ENCODE results near the gene XIRP2. TPM values are rescaled to one million over a fixed set of nuclear protein-coding genes. Genes with fewer than 3 reads are reported as not detected.

The XIRP2 gene
- total and polyA plus RNA-seq, 7 experiments from 2014 or later: not detected

- no peak for ATAC-seq
- Histone ChIP-seq H3K27me3 (ENCODE audit: control insufficient read depth in 2 of 2, insufficient read depth in 2 of 2, low read length in 2 of 2) (no peaks in the 10 kb centered on the region), H3K4me3 (ENCODE audit: low read length) (no peak overlapping the region), H3K27ac (ENCODE audit: low read depth, low read length) (no peak overlapping the region), H3K36me3 (ENCODE audit: control insufficient read depth in 2 of 3, insufficient read depth in 3 of 3, low read length in 3 of 3) (no peaks in the 10 kb centered on the region), H3K9me3 (ENCODE audit: control insufficient read depth in 2 of 3, low read length in 3 of 3) (no peaks in the 10 kb centered on the region), H3K4me1 (ENCODE audit: control insufficient read depth in 2 of 2, insufficient read depth in 2 of 2, low read length in 2 of 2) (no peaks in the 10 kb centered on the region)
- DNase-seq: no peak
- no peak overlapping the region for H3K27ac Mint-ChIP-seq
- no peak overlapping the region for H3K4me3 Mint-ChIP-seq
- ChIA-PET POLR2A (no interaction called here), CTCF (no interaction called here)
- H3K36me3 Mint-ChIP-seq: peaks cover 0 to 7% (median 0%) of the 10 kb centered on the region in 5 donors
- H3K9me3 Mint-ChIP-seq: peaks cover 0 to 33% (median 7%) of the 10 kb centered on the region in 11 donors
- intact Hi-C loops (cut with micrococcal nuclease): no loop called here
- no peaks in the 10 kb centered on the region for H3K27me3 Mint-ChIP-seq
- no peaks in the 10 kb centered on the region for H3K4me1 Mint-ChIP-seq
Observed at GRCh38 chr2:166984797-166985196, 96.5 kb downstream of the XIRP2 start.

- Mint-ChIP-seq H3K36me3 (no peaks in the 10 kb centered on the region), H3K27me3 (no peaks in the 10 kb centered on the region), H3K9me3 (peaks cover 0 to 5% (median 0%) of the 10 kb centered on the region in 11 donors), H3K27ac (no peak overlapping the region), H3K4me3 (no peak overlapping the region), H3K4me1 (no peaks in the 10 kb centered on the region)
- no peak overlapping the region for H3K4me3 ChIP-seq (ENCODE audit: low read length)
- ChIA-PET CTCF (no interaction called here), POLR2A (no interaction called here)
- H3K9me3 ChIP-seq (ENCODE audit: control insufficient read depth in 2 of 3, low read length in 3 of 3): no peaks in the 10 kb centered on the region
- ATAC-seq (no peak), DNase-seq (no peak)
- intact Hi-C loops (cut with micrococcal nuclease): no loop called here
- H3K27ac ChIP-seq (ENCODE audit: low read depth, low read length): no peak overlapping the region
- H3K36me3 ChIP-seq (ENCODE audit: control insufficient read depth in 2 of 3, insufficient read depth in 3 of 3, low read length in 3 of 3): no peaks in the 10 kb centered on the region
- no peaks in the 10 kb centered on the region for H3K4me1 ChIP-seq (ENCODE audit: control insufficient read depth in 2 of 2, insufficient read depth in 2 of 2, low read length in 2 of 2)
- H3K27me3 ChIP-seq (ENCODE audit: control insufficient read depth in 2 of 2, insufficient read depth in 2 of 2, low read length in 2 of 2): no peaks in the 10 kb centered on the region
Observed at GRCh38 chr2:166994588-166995336, 106.5 kb downstream of the XIRP2 start.

- CTCF ChIA-PET: no interaction called here
- intact Hi-C loops (cut with micrococcal nuclease): no loop called here
- Mint-ChIP-seq H3K27me3 (no peaks in the 10 kb centered on the region), H3K4me3 (no peak overlapping the region), H3K36me3 (no peaks in the 10 kb centered on the region), H3K27ac (no peak overlapping the region), H3K4me1 (no peaks in the 10 kb centered on the region), H3K9me3 (peaks cover 0 to 5% (median 0%) of the 10 kb centered on the region in 11 donors)
- Histone ChIP-seq H3K4me3 (ENCODE audit: low read length) (no peak overlapping the region), H3K9me3 (ENCODE audit: control insufficient read depth in 2 of 3, low read length in 3 of 3) (no peaks in the 10 kb centered on the region), H3K27me3 (ENCODE audit: control insufficient read depth in 2 of 2, insufficient read depth in 2 of 2, low read length in 2 of 2) (no peaks in the 10 kb centered on the region), H3K36me3 (ENCODE audit: control insufficient read depth in 2 of 3, insufficient read depth in 3 of 3, low read length in 3 of 3) (no peaks in the 10 kb centered on the region), H3K4me1 (ENCODE audit: control insufficient read depth in 2 of 2, insufficient read depth in 2 of 2, low read length in 2 of 2) (no peaks in the 10 kb centered on the region), H3K27ac (ENCODE audit: low read depth, low read length) (no peak overlapping the region)
- POLR2A ChIA-PET: no interaction called here
- DNase-seq (no peak), ATAC-seq (no peak)
Observed at GRCh38 chr2:166996465-166996864, 108.2 kb downstream of the XIRP2 start.

GRCh38 chr2:167001165-167001564, 112.9 kb downstream of the XIRP2 start:
- Mint-ChIP-seq H3K9me3 (peaks cover 0 to 5% (median 0%) of the 10 kb centered on the region in 11 donors), H3K36me3 (no peaks in the 10 kb centered on the region), H3K4me3 (no peak overlapping the region), H3K27ac (no peak overlapping the region), H3K4me1 (no peaks in the 10 kb centered on the region), H3K27me3 (no peaks in the 10 kb centered on the region)
- DNase-seq (no peak), ATAC-seq (no peak)
- ChIA-PET POLR2A (no interaction called here), CTCF (no interaction called here)
- Histone ChIP-seq H3K36me3 (ENCODE audit: control insufficient read depth in 2 of 3, insufficient read depth in 3 of 3, low read length in 3 of 3) (no peaks in the 10 kb centered on the region), H3K4me1 (ENCODE audit: control insufficient read depth in 2 of 2, insufficient read depth in 2 of 2, low read length in 2 of 2) (no peaks in the 10 kb centered on the region), H3K27ac (ENCODE audit: low read depth, low read length) (no peak overlapping the region), H3K9me3 (ENCODE audit: control insufficient read depth in 2 of 3, low read length in 3 of 3) (no peaks in the 10 kb centered on the region), H3K4me3 (ENCODE audit: low read length) (no peak overlapping the region), H3K27me3 (ENCODE audit: control insufficient read depth in 2 of 2, insufficient read depth in 2 of 2, low read length in 2 of 2) (no peaks in the 10 kb centered on the region)
- intact Hi-C loops (cut with micrococcal nuclease): no loop called here

GRCh38 chr2:167005096-167005495, 116.8 kb downstream of the XIRP2 start:
- Histone ChIP-seq H3K27ac (ENCODE audit: low read depth, low read length) (no peak overlapping the region), H3K4me1 (ENCODE audit: control insufficient read depth in 2 of 2, insufficient read depth in 2 of 2, low read length in 2 of 2) (no peaks in the 10 kb centered on the region), H3K27me3 (ENCODE audit: control insufficient read depth in 2 of 2, insufficient read depth in 2 of 2, low read length in 2 of 2) (no peaks in the 10 kb centered on the region), H3K4me3 (ENCODE audit: low read length) (no peak overlapping the region), H3K9me3 (ENCODE audit: control insufficient read depth in 2 of 3, low read length in 3 of 3) (no peaks in the 10 kb centered on the region), H3K36me3 (ENCODE audit: control insufficient read depth in 2 of 3, insufficient read depth in 3 of 3, low read length in 3 of 3) (no peaks in the 10 kb centered on the region)
- H3K4me1 Mint-ChIP-seq: no peaks in the 10 kb centered on the region
- ChIA-PET CTCF (no interaction called here), POLR2A (no interaction called here)
- H3K4me3 Mint-ChIP-seq: no peak overlapping the region
- no peaks in the 10 kb centered on the region for H3K36me3 Mint-ChIP-seq
- no peaks in the 10 kb centered on the region for H3K9me3 Mint-ChIP-seq
- H3K27me3 Mint-ChIP-seq: no peaks in the 10 kb centered on the region
- DNase-seq: no peak
- intact Hi-C loops (cut with micrococcal nuclease): no loop called here
- ATAC-seq: no peak
- no peak overlapping the region for H3K27ac Mint-ChIP-seq

DNA sequence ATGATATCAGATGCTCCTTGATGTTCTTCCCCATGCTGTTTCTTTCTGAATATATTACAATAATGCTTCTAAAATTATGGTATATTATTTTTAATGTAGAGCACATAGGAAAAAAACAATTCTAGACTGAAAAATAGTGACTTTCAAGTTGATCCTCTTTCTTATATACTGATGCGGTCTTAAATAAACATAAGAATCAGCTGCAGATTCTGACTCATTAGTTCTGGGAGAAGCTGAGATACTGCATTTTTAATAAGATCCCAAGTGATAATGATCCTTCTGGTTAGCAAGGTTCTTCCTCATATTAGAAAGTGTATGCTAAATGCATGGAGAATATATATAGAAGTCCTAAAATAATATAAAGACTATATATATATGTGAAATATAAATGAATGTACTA, 124.9 kb downstream of the XIRP2 start:
- DNase-seq (no peak), ATAC-seq (no peak)
- ChIA-PET POLR2A (no interaction called here), CTCF (no interaction called here)
- Mint-ChIP-seq H3K27me3 (peaks cover 0 to 6% (median 0%) of the 10 kb centered on the region in 5 donors), H3K27ac (no peak overlapping the region), H3K36me3 (peaks cover 0 to 3% (median 0%) of the 10 kb centered on the region in 5 donors), H3K9me3 (peaks cover 0 to 7% (median 0%) of the 10 kb centered on the region in 11 donors), H3K4me1 (no peaks in the 10 kb centered on the region), H3K4me3 (no peak overlapping the region)
- no peaks in the 10 kb centered on the region for H3K4me1 ChIP-seq (ENCODE audit: control insufficient read depth in 2 of 2, insufficient read depth in 2 of 2, low read length in 2 of 2)
- H3K9me3 ChIP-seq (ENCODE audit: control insufficient read depth in 2 of 3, low read length in 3 of 3): no peaks in the 10 kb centered on the region
- H3K27ac ChIP-seq (ENCODE audit: low read depth, low read length): no peak overlapping the region
- no peak overlapping the region for H3K4me3 ChIP-seq (ENCODE audit: low read length)
- intact Hi-C loops (cut with micrococcal nuclease): no loop called here
- H3K36me3 ChIP-seq (ENCODE audit: control insufficient read depth in 2 of 3, insufficient read depth in 3 of 3, low read length in 3 of 3): no peaks in the 10 kb centered on the region
- no peaks in the 10 kb centered on the region for H3K27me3 ChIP-seq (ENCODE audit: control insufficient read depth in 2 of 2, insufficient read depth in 2 of 2, low read length in 2 of 2)

DNA sequence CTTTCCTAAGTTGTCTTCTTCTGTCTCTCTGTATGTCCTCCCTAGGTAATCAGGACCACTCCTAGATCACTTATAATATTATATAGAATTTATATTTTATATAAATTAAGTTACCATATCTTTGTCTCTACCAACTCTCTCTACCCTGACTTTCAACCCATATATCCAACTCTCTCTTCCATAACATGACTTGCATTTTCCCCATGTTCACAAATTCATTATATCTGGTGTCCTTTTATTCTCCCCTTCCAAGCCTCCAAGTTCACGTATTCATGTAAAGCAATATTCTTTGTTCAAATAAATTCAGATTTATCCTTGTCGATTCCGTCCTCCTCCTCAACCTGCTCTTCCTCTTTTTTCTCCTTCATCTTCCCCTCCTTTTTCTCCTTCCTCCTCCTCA, 127.5 kb downstream of the XIRP2 start:
- ChIA-PET CTCF (no interaction called here), POLR2A (no interaction called here)
- H3K36me3 ChIP-seq (ENCODE audit: control insufficient read depth in 2 of 3, insufficient read depth in 3 of 3, low read length in 3 of 3): no peaks in the 10 kb centered on the region
- no peak overlapping the region for H3K4me3 ChIP-seq (ENCODE audit: low read length)
- ATAC-seq: no peak
- H3K27me3 Mint-ChIP-seq: peaks cover 0 to 6% (median 0%) of the 10 kb centered on the region in 5 donors
- no peaks in the 10 kb centered on the region for H3K27me3 ChIP-seq (ENCODE audit: control insufficient read depth in 2 of 2, insufficient read depth in 2 of 2, low read length in 2 of 2)
- no peak for DNase-seq
- H3K4me3 Mint-ChIP-seq: no peak overlapping the region
- intact Hi-C loops (cut with micrococcal nuclease): no loop called here
- peaks cover 0 to 7% (median 0%) of the 10 kb centered on the region in 11 donors for H3K9me3 Mint-ChIP-seq
- no peak overlapping the region for H3K27ac Mint-ChIP-seq
- no peak overlapping the region for H3K27ac ChIP-seq (ENCODE audit: low read depth, low read length)
- H3K4me1 ChIP-seq (ENCODE audit: control insufficient read depth in 2 of 2, insufficient read depth in 2 of 2, low read length in 2 of 2): no peaks in the 10 kb centered on the region
- no peaks in the 10 kb centered on the region for H3K9me3 ChIP-seq (ENCODE audit: control insufficient read depth in 2 of 3, low read length in 3 of 3)
- H3K36me3 Mint-ChIP-seq: peaks cover 0 to 3% (median 0%) of the 10 kb centered on the region in 5 donors
- H3K4me1 Mint-ChIP-seq: no peaks in the 10 kb centered on the region
